ENCODE data around the gene SPOCK2.
"Not testable (repeated sequence)": the region's sequence is repeated elsewhere in the genome, so short reads cannot be mapped to it uniquely, and the experiment has no call there.

The SPOCK2 gene

GRCh38 chr10:72087969-72088888, at the start of gene SPOCK2:
SPOCK2 (minus strand) TSS chr10:72088551; CDS start chr10:72088328, 223 bp downstream.
- no peak for DNase-seq

GRCh38 chr10:72137583-72137982, 49.2 kb upstream of the SPOCK2 start:
- DNase-seq = no peak

GRCh38 chr10:72136225-72136624, 47.9 kb upstream of the SPOCK2 start:
- not testable (repeated sequence) for DNase-seq

- DNase-seq = no peak
Observed at GRCh38 chr10:72134785-72135767, 46.7 kb upstream of the SPOCK2 start.

- no peak for DNase-seq
Observed at GRCh38 chr10:72133517-72133916, 45.2 kb upstream of the SPOCK2 start.

- DNase-seq = no peak
Observed at GRCh38 chr10:72132854-72133253, 44.5 kb upstream of the SPOCK2 start.

GRCh38 chr10:72127571-72127970, 39.2 kb upstream of the SPOCK2 start:
- DNase-seq = no peak

GRCh38 chr10:72126872-72127232, 38.5 kb upstream of the SPOCK2 start:
- DNase-seq = no peak

- peak; percentile 1 for DNase-seq
Observed at GRCh38 chr10:72126184-72126871, 38.0 kb upstream of the SPOCK2 start.

- no peak for DNase-seq
Observed at GRCh38 chr10:72124989-72125388, 36.6 kb upstream of the SPOCK2 start.

- DNase-seq = no peak
Observed at GRCh38 chr10:72124381-72124780, 36.0 kb upstream of the SPOCK2 start.

GRCh38 chr10:72123616-72124015, 35.3 kb upstream of the SPOCK2 start:
- DNase-seq = no peak

- no peak for DNase-seq
Observed at GRCh38 chr10:72122221-72122620, 33.9 kb upstream of the SPOCK2 start.

GRCh38 chr10:72121389-72121788, 33.0 kb upstream of the SPOCK2 start:
- no peak for DNase-seq

- DNase-seq = no peak
Observed at GRCh38 chr10:72116372-72116771, 28.0 kb upstream of the SPOCK2 start.

GRCh38 chr10:72114706-72115450, 26.5 kb upstream of the SPOCK2 start:
- no peak for DNase-seq

GRCh38 chr10:72110673-72111401, 22.5 kb upstream of the SPOCK2 start:
- no peak for DNase-seq

GRCh38 chr10:72109636-72110157, 21.3 kb upstream of the SPOCK2 start:
- DNase-seq = no peak

- DNase-seq = no peak
Observed at GRCh38 chr10:72108830-72109635, 20.7 kb upstream of the SPOCK2 start.

GRCh38 chr10:72108004-72108370, 19.6 kb upstream of the SPOCK2 start:
- DNase-seq = not testable (repeated sequence)
